HepG2 (cell line): ENCODE data around the gene C16orf95. TPM values are rescaled to one million over a fixed set of nuclear protein-coding genes. Genes with fewer than 3 reads are reported as not detected.

Source experiments
- CREM ChIP-seq, 2 experiments: sonication (generic) in 1 of 2; formaldehyde crosslinking in 1 of 2; IDR thresholded peaks; 2 replicates each; pipeline versions ENCODE4 v1.4.0 to v1.6.1; 2016 to 2020; ENCODE audit warnings: antibody characterized with exemption in 1 of 2, mild to moderate bottlenecking in 1 of 2, missing genetic modification reagents in 1 of 2
- FOXA3 ChIP-seq: IDR thresholded peaks from 2 replicates; pipeline ENCODE4 v1.6.1; 2016; ENCODE audit warnings: missing genetic modification reagents, missing compliant biosample characterization
- KAT8 ChIP-seq: IDR thresholded peaks from 2 replicates; pipeline ENCODE4 v1.6.1; 2016; ENCODE audit warnings: missing genetic modification reagents, missing compliant biosample characterization
- KLF6 ChIP-seq: IDR thresholded peaks from 2 replicates; pipeline ENCODE4 v1.8.0; 2016; ENCODE audit warnings: missing biosample characterization, missing genetic modification reagents
- RXRB ChIP-seq: IDR thresholded peaks from 2 replicates; pipeline ENCODE4 v1.6.1; 2016; ENCODE audit warnings: borderline replicate concordance, missing genetic modification reagents, missing compliant biosample characterization
- ZIK1 ChIP-seq: sonication (generic); formaldehyde crosslinking; IDR thresholded peaks from 2 replicates; pipeline ENCODE4 v1.5.0; 2020; ENCODE audit warnings: mild to moderate bottlenecking, low read depth, missing genetic modification reagents, borderline replicate concordance
- ZMYM3 ChIP-seq: sonication (generic); formaldehyde crosslinking; IDR thresholded peaks from 2 replicates; pipeline ENCODE4 v1.5.1; 2020; ENCODE audit warnings: mild to moderate bottlenecking, missing genetic modification reagents
- ZNF484 ChIP-seq: sonication (generic); formaldehyde crosslinking; IDR thresholded peaks from 2 replicates; pipeline ENCODE4 v1.5.1; 2020; ENCODE audit warnings: mild to moderate bottlenecking, low read depth, missing genetic modification reagents, borderline replicate concordance
- ZNF652 ChIP-seq: IDR thresholded peaks from 2 replicates; pipeline ENCODE4 v1.6.1; 2016; ENCODE audit warnings: low read depth, borderline replicate concordance
- ZNF772 ChIP-seq: sonication (generic); formaldehyde crosslinking; IDR thresholded peaks from 2 replicates; pipeline ENCODE4 v1.5.0; 2020; ENCODE audit warnings: mild to moderate bottlenecking, missing genetic modification reagents
- polyA plus RNA-seq, 8 experiments: library from polyadenylated mRNA; depleted of rRNA in 3 of 8; stranded (reverse) in 7 of 8; unstranded in 1 of 8; fragments of >200 nt; fragmentation: Illumina TruSeq in 4 of 8; extraction: Trizol in 4 of 8; gene quantifications; 2 replicates each; pipeline versions ENCODE4 v1.2.1 to v1.2.3, GENCODE V29; 2011 to 2016; ENCODE audit warnings: low read depth in 4 of 8, missing spikeins in 1 of 8, mixed read lengths in 1 of 8; ENCODE audit not compliant: insufficient read depth in 1 of 8
- total RNA-seq, 5 experiments: library from RNA; depleted of rRNA; stranded (reverse); fragments of >200 nt; fragmentation: Illumina TruSeq; extraction: Trizol; gene quantifications; 2 replicates each; pipeline ENCODE4 v1.2.3, GENCODE V29; 2016; ENCODE audit warnings: low read depth in 1 of 5
- TF ChIP-seq, protein P1 (sequence below): sonication (generic); formaldehyde crosslinking; IDR thresholded peaks from 2 replicates; pipeline ENCODE4 v1.5.0; 2020; ENCODE audit warnings: missing genetic modification reagents, mild to moderate bottlenecking, borderline replicate concordance
- TF ChIP-seq, protein P2 (sequence below): sonication (generic); formaldehyde crosslinking; IDR thresholded peaks from 2 replicates; pipeline ENCODE4 v1.4.0; 2020; ENCODE audit warnings: missing genetic modification reagents
- TF ChIP-seq, protein P3 (sequence below): sonication (generic); formaldehyde crosslinking; IDR thresholded peaks from 2 replicates; pipeline ENCODE4 v1.8.0; 2023; ENCODE audit warnings: mild to moderate bottlenecking, missing genetic modification reagents
- TF ChIP-seq, protein P4 (sequence below): sonication (generic); formaldehyde crosslinking; IDR thresholded peaks from 2 replicates; pipeline ENCODE4 v1.4.0; 2020; ENCODE audit warnings: low read depth, mild to moderate bottlenecking, missing genetic modification reagents
- TF ChIP-seq, protein P5 (sequence below): conservative IDR thresholded peaks from 2 replicates; pipeline ENCODE4 v1.6.1; 2018; ENCODE audit warnings: missing genetic modification reagents
- TF ChIP-seq, protein P6 (sequence below): sonication (generic); formaldehyde crosslinking; IDR thresholded peaks from 2 replicates; pipeline ENCODE4 v1.5.1; 2020; ENCODE audit warnings: mild to moderate bottlenecking, missing genetic modification reagents
- TF ChIP-seq, protein P7 (sequence below): sonication (generic); formaldehyde crosslinking; IDR thresholded peaks from 2 replicates; pipeline ENCODE4 v1.5.0; 2020; ENCODE audit warnings: mild to moderate bottlenecking, missing genetic modification reagents, borderline replicate concordance

C16orf95 gene
- total and polyA plus RNA-seq, 2 of the 13 experiments (the other 11 are each of a cell fraction or from before 2014, with no cell fraction given): 2.8 to 8.6 TPM

DNA sequence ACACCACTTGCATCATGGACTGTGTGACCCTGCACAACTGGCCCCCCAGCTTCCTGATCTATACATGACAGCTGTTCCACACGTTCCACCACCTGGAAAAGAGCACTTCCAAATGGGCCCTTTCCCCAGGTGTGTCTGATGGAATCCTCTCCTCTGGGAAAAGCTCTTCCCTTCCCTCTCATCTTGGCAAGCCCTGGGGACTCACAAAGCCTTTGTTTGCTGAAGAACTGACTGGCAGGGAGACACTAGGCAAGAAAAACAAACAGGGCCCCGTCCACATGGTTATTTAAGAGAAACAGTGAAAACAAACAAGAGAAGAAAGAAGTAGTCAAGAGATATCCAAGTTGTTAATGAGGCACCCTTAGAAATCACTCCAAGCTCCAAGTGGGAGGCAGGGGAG is 52.6 kb downstream of the C16orf95 start (continued):
- TF ChIP-seq, protein P1, sequence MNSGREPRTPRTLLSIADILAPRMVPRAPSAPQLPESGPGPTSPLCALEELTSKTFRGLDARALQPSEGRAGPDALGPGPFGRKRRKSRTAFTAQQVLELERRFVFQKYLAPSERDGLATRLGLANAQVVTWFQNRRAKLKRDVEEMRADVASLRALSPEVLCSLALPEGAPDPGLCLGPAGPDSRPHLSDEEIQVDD: no peak
- TF ChIP-seq RXRB (CRISPR knock-in tag) (no peak), ZIK1 (CRISPR knock-in tag) (no peak), CREM (IDR thresholded peaks at IDR 0.05) (no peak), CREM (CRISPR knock-in tag; IDR thresholded peaks at IDR 0.05) (no peak), ZNF652 (no peak), FOXA3 (CRISPR knock-in tag) (peak; percentile 49; the same call in 1 of the 2 replicates), ZNF772 (CRISPR knock-in tag) (no peak), ZNF484 (CRISPR knock-in tag) (no peak), KAT8 (CRISPR knock-in tag) (no peak), KLF6 (CRISPR knock-in tag) (no peak), ZMYM3 (CRISPR knock-in tag) (0 out of 2 replicates have a peak, but pooled peaks have one; percentile 32)
- TF ChIP-seq, protein P2, sequence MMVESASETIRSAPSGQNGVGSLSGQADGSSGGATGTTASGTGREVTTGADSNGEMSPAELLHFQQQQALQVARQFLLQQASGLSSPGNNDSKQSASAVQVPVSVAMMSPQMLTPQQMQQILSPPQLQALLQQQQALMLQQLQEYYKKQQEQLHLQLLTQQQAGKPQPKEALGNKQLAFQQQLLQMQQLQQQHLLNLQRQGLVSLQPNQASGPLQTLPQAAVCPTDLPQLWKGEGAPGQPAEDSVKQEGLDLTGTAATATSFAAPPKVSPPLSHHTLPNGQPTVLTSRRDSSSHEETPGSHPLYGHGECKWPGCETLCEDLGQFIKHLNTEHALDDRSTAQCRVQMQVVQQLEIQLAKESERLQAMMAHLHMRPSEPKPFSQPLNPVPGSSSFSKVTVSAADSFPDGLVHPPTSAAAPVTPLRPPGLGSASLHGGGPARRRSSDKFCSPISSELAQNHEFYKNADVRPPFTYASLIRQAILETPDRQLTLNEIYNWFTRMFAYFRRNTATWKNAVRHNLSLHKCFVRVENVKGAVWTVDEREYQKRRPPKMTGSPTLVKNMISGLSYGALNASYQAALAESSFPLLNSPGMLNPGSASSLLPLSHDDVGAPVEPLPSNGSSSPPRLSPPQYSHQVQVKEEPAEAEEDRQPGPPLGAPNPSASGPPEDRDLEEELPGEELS (CRISPR knock-in tag): no peak; the same call in 1 of the 2 replicates
- TF ChIP-seq, protein P3, sequence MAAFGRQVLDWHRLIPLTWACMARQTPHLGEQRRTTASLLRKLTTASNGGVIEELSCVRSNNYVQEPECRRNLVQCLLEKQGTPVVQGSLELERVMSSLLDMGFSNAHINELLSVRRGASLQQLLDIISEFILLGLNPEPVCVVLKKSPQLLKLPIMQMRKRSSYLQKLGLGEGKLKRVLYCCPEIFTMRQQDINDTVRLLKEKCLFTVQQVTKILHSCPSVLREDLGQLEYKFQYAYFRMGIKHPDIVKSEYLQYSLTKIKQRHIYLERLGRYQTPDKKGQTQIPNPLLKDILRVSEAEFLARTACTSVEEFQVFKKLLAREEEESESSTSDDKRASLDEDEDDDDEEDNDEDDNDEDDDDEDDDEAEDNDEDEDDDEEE (CRISPR knock-in tag): no peak
- TF ChIP-seq, protein P4, sequence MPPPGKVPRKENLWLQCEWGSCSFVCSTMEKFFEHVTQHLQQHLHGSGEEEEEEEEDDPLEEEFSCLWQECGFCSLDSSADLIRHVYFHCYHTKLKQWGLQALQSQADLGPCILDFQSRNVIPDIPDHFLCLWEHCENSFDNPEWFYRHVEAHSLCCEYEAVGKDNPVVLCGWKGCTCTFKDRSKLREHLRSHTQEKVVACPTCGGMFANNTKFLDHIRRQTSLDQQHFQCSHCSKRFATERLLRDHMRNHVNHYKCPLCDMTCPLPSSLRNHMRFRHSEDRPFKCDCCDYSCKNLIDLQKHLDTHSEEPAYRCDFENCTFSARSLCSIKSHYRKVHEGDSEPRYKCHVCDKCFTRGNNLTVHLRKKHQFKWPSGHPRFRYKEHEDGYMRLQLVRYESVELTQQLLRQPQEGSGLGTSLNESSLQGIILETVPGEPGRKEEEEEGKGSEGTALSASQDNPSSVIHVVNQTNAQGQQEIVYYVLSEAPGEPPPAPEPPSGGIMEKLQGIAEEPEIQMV (CRISPR knock-in tag): no peak
- TF ChIP-seq, protein P5, sequence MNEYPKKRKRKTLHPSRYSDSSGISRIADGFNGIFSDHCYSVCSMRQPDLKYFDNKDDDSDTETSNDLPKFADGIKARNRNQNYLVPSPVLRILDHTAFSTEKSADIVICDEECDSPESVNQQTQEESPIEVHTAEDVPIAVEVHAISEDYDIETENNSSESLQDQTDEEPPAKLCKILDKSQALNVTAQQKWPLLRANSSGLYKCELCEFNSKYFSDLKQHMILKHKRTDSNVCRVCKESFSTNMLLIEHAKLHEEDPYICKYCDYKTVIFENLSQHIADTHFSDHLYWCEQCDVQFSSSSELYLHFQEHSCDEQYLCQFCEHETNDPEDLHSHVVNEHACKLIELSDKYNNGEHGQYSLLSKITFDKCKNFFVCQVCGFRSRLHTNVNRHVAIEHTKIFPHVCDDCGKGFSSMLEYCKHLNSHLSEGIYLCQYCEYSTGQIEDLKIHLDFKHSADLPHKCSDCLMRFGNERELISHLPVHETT (CRISPR knock-in tag): no peak
- TF ChIP-seq, protein P6, sequence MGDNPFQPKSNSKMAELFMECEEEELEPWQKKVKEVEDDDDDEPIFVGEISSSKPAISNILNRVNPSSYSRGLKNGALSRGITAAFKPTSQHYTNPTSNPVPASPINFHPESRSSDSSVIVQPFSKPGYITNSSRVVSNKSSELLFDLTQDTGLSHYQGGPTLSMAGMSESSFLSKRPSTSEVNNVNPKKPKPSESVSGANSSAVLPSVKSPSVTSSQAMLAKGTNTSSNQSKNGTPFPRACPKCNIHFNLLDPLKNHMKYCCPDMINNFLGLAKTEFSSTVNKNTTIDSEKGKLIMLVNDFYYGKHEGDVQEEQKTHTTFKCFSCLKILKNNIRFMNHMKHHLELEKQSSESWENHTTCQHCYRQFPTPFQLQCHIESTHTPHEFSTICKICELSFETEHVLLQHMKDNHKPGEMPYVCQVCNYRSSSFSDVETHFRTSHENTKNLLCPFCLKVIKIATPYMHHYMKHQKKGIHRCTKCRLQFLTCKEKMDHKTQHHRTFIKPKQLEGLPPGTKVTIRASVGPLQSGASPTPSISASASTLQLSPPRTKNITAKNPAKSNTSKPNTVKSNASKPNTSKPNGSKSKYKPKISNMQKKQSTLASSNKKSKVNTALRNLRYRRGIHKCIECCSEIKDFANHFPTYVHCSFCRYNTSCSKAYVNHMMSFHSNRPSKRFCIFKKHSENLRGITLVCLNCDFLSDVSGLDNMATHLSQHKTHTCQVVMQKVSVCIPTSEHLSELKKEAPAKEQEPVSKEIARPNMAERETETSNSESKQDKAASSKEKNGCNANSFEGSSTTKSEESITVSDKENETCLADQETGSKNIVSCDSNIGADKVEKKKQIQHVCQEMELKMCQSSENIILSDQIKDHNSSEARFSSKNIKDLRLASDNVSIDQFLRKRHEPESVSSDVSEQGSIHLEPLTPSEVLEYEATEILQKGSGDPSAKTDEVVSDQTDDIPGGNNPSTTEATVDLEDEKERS (CRISPR knock-in tag): no peak
- TF ChIP-seq, protein P7, sequence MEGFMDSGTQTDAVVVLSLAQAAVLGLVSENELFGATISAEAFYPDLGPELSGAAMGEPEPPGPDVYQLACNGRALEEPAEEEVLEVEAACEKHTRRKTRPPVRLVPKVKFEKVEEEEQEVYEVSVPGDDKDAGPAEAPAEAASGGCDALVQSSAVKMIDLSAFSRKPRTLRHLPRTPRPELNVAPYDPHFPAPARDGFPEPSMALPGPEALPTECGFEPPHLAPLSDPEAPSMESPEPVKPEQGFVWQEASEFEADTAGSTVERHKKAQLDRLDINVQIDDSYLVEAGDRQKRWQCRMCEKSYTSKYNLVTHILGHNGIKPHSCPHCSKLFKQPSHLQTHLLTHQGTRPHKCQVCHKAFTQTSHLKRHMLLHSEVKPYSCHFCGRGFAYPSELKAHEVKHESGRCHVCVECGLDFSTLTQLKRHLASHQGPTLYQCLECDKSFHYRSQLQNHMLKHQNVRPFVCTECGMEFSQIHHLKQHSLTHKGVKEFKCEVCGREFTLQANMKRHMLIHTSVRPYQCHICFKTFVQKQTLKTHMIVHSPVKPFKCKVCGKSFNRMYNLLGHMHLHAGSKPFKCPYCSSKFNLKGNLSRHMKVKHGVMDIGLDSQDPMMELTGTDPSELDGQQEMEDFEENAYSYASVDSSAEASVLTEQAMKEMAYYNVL (CRISPR knock-in tag): peak; percentile 97
